GM19099 (cell line): ENCODE data around the gene WNT9B.

Source experiments
- POLR2A ChIP-seq: IDR thresholded peaks from 3 replicates; pipeline ENCODE4 v1.6.1; 2011; ENCODE audit warnings: low read depth; ENCODE audit not compliant: insufficient read length; ENCODE audit errors: extremely low read depth

WNT9B gene

DNA sequence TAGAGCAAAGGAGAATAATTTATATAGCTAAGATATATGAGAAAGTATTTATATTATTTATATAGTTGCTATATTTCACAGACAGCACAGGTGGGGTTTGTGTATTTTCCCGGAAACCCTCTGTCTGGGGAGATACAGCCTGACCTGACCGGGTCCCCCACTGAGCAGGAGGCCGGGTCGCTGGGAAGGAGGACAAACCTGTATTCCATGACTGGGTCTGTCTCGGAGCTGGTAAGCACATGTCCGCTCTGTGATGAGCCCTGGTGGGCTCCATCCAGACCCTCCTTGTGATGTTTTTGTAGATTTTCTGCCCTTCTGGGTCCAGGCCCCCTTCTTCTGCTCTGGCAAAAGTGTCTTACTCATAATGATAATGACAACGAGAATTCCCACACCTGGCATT lies 27.7 kb downstream of the WNT9B start:
- no peak for TF ChIP-seq POLR2A

DNA sequence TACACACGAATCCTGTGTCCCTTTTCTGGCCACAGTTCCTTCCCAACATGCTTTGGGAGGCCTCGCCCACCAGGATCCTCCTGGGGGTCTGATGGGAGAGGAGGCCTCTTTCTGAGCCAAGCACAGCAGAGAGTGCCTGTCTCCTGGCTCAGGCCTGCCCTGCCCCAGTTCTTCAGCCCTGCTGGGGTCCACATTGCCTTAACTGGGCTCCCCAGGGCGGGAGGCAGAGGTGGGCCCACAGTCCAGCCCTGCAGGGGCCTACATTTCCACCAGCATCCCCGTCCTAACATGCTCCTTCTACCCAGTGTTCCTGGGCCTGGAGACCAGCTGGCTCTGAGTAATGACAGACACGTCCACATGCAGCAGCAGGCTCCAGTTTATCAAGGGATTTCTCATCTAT lies 29.6 kb downstream of the WNT9B start:
- no peak for TF ChIP-seq POLR2A

DNA sequence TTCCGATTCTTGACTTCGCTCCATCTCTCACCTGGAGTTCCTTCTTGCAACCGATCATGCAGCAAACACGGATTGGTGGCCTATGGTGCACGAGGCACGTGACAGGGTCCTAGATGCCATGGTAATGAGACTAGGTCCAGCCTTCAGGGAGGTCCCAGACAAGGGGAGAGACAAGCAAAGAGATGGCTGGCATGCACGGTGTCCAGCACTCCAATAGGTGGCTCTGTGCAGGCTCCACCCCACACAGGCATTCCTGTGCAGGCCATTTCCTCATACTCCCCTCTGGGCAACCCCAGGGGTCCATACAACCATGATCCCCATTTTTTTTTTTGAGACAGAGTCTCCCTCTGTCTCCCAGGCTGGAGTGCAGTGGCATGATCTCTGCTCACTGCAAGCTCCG lies 31.3 kb downstream of the WNT9B start:
- TF ChIP-seq POLR2A: no peak

DNA sequence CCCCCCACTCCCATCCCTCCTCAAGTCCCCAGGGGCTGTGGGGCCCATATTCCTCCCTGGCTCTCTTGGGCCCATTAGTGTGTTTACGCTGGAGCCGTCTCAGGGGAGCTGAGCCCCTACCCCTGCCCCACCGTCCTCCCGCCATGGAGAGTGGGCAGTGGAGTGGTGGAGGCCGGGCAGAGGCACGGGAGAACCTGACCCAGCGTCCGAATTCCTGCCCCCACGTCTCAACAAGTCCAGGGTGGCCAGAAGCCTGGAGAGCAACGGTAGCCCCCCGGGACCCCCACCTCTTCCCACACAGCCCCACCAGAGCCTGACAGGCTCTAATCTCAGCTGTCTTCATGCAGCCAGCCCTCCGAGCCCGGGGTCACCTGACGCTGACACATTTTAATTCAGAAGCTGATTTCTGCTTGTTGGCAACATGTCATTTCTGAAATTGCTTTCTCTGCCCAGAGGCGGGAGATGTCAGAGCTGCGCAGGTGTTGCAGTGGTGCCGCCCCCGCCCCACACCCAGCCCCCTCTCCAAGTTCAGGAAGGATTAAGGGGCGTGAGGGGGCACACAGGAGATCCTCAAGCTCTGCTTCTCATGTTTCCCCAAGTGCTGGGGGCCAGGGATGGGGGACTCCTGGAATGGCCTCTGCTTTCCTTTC lies 32.6 kb downstream of the WNT9B start:
- no peak for TF ChIP-seq POLR2A

DNA sequence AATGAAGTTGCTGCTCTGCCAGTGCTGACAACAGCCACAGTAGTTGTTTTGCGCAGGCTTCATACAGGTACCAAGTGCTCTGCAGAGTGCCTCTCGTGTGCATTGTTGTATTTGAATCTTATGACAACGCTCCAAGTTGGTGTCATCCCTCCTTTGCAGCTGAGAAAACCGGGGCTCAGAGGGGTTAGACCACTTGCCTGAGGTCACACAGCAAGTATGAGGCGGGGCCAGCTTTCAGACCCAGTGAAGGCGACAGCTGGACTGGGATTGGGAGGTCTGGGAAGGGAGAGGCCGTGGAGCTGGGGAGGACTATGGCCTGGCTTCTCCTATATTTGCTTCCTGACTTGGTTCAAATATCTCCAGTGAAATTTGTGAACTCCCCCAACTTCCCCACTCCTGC lies 33.2 kb downstream of the WNT9B start:
- TF ChIP-seq POLR2A: no peak

DNA sequence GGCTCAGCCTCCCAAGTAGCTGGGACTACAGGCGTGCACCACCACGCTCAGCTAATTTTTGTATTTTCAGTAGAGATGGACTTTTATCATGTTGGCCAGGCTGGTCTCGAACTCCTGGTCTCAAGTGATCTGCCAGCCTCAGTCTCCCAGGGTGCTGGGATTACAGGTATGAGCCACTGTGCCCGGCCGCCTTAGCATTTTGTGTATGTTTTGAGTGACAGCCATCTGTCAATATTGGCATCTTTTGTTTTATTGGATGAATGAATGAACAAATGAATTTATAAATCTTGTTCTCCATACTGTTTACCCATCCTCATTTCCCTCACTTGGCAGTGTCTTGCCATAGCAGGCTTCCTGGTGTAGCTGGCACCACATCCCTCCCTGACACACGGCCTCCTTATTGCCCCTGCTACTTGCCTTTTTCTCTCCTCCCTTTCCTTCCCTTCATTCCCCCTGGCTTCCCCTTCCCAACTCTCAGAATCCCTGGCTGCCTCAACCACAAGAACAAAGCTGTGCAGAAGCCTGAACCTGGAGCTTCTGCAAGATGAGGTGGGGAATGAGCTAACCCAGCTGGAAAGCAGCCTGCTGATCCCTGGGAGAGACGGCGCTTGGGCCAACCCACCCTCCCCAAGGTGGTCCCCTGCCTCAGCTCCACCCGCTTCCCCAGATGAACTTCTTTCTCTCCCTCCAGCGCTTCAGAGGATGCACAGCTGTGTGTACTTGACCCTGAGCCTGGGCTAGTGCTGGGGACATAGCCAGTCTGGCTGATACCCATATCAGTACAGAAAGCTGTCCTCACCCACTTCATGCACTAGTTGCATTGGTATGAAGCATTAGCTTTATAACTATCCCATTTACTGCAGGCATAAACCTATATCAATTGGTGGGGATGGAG lies 34.3 kb downstream of the WNT9B start:
- TF ChIP-seq POLR2A: no peak

DNA sequence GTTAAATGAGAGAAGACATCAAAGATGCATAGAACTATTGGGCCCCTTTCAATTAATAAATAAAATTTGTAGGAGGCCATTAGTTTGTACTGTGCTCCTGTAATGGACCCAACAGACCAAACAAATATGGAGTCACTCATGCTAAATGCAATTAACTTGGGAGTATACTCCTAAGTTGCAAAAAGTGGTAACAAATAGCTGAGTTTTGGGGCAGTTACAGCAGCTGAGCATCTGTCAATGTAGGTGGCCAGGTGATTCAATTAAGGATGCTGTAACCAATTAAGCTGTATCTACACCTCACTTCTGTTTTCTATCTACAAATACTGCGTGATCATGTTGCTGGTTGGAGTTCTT lies 34.9 kb downstream of the WNT9B start:
- TF ChIP-seq POLR2A: no peak

DNA sequence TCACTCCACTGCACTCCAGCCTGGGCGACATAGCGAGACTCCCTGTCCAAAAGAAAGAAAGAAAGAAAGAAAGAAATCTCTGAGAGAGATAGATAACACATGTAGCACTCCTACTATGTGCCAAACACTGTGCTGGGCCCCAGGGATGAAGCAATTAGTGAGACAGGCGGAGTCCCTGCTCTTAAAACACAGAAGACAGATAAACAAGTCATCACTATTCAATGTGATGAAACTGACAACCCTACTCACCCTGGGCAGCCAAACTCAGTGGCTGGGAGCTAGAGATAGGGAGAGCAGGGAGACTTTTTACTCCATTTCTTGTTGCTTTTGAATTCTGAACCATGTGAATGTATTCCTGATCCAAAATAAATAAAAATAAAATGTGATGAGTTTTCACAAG lies 36.3 kb downstream of the WNT9B start:
- no peak for TF ChIP-seq POLR2A

DNA sequence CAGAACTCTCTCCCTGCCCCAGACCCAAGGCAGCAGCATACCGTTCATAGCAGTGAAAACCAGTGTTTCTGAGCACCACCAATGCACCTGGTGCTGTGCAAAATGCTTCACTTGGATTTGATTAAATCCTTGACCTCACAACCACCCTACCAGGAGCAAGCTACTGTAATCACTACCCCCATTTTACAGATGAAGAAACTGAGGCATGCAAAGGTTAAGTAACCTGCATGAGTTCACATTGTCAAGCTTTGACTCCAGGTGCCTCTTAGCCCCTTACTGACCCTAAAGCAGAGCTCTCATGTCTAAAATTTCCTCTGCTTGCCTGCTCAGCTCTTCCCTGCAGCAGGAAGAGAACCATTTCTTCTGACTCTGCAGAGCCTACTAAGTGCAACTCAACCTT lies 37.3 kb downstream of the WNT9B start:
- no peak for TF ChIP-seq POLR2A

DNA sequence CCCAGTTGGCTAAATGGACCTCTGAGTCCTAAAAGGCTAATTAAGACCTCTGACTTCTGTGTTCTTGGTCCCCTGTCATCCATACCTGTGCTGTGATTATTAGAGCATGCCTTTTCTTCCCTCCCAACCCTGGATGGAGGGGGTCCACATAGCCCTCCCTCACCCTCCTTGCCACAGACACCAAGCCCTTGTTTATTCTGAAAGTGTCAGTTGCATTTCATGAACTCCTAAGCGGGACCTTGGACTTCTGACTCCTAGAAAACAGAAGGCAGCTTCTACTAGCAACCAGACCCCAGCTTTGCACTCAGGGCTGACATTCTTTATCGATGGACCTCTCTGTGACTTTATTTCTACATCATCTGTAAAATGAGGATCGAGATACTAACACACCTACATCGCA lies 38.1 kb downstream of the WNT9B start:
- no peak for TF ChIP-seq POLR2A

DNA sequence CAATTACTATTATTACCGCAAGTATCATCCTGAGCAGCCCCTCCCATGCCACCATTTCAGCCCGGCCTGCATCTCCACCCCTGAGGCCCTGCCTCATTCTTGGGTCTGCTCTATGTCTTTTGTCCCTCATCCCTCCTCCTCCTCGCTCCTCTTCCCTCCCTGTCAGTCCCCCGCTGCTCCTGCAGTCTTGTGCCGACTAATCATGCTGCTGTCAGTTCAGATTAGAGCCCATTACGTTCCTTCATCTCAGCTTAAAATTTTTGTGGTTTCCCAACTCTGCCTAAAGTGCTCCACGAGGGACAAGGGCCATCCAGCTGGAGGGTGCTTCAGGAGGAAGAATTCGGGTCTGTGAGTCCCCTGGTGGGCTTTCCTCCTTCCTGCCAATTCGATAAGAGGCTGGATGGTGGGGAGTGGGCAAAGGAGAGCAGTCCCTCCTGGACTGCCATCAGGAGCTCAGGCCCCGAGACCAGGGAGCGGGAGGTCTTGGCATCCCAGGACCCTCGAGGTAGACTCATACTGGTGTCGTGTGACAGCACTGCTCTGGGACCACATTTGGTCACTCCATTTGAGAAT lies 38.7 kb downstream of the WNT9B start:
- no peak for TF ChIP-seq POLR2A

DNA sequence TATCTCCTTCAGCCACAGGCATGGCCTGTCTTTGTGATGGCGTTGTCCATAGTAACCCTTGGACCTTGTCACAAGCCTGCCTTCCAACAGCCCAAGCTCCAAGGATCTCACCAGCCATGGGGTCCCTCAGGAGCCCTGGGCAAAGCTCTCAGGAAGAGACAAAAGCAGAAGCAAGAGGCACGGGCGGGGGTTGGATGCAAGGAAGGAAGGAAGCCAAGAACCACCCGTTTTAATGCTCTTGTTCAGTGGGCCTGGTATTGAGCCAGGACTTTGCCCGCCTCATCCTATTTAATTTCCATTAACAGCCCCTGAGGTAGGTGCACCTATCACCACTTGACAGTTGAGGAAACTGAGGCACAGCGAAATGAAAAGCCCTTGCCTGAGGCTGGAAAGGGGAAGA lies 39.3 kb downstream of the WNT9B start:
- TF ChIP-seq POLR2A: no peak

DNA sequence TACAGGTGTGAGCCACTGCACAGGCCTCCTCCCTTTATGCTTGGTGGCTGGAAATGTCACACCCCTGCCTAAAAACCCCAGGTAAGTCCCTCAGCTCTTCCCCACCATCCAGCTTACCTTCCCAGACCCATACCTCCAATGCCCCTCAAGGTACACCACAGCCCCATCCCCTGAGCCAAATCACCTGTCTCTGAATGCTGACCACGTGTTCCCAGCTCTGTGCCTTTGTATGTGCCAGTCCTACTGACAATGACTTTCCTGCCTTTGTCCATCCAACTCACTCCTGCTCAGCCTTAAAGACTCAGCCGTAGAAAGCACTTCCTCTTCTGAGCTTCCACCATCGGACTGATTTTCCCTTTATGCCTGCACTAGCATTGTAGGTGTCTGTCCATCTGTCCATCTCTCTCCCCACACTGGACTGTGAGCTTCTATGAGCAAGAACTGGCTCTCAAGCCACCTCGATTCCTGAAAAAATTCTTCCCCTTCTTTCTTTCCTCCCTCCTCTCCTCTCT lies 40.9 kb downstream of the WNT9B start:
- no peak for TF ChIP-seq POLR2A

DNA sequence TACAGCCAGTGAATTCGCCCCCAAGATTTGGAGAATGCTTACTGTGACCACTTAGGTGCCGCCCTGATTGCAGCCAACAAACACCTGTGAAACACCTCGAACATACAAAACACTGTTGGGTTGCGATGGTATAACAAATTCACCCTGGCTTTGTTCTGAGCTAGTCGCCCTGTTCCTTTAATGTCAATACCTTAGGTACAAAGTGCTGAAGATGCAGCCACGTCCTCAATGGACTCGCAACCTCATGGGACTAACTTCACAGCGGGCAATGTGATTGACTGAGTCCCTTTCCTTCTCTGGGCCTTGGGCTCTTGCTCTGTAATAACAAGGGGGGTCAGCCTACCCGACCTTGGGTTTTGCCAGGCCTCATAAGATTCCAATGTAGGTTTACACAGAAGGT lies 42.6 kb downstream of the WNT9B start:
- no peak for TF ChIP-seq POLR2A

DNA sequence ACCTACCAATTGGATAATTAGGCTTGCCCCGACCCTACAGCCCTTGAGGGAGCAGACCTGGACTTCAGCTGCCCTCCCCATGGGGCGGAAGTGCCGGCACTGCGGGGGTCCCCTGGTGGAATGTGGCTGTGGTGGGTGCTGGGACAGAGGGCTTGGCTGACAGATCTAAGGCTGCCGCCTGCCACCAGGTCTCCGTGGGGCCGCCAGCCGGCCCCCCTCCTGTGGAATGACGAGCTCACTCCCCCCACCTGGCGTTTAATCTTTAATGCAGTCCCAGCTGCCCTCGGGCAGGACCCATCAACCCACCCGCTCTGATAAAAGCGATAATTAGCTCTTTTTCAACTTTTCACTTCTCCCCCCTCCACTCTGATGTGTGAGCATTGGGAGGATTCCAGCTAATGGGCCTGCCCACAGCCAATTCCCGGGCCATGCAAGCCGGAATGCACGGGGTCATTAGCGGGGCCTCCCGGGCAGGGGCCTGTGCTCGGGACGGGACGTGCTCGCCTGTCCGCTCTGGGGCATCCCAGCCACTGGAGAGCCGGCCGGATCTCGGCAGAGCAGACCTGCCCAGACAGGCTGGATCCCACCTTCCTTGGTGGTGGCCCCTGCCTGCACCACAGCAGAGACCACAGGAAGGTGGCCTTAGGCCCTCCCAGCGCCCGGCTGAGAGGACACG lies 43.2 kb downstream of the WNT9B start:
- no peak for TF ChIP-seq POLR2A

DNA sequence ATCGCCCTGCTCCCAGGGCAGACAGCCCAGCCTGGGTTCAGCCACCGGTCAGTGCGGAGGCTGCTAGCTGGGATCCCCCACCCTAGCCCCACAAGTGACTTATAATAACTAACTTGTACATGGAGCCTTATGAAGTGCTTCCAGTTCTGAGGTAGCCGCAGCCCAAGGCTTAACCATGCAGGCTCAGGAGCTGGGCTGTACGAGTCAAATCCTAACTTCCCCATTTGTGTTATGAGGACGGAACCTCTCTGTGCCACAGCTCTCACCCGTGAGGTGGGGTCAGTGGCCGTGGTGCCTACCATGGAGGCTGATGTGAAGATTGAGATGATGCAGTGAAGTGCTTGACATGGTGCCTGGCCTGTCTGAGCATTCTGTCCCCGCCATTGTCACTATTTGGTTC lies 43.8 kb downstream of the WNT9B start:
- no peak for TF ChIP-seq POLR2A

DNA sequence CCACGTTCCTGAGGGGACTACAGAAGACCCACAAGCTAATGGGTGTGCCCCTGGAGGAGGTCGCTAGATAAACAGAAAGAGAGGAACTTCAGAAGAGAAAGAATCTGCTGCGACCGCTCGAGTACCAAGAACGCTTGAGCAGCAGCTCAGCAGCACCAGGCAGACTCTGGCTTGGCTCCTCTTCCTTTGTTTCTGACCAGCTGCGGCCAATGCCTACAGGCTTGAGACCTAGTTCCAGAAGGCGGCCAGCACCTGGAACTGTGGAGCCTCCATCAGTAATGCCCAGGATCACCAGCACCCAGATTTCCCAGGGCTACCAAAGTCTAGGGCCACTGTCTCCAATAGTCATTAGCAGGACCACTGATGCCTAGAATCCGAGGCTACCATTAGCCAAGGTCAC lies 45.6 kb downstream of the WNT9B start:
- no peak for TF ChIP-seq POLR2A
